Aorta (tissue), 5 donors: ENCODE data around the gene KRT15. TPM values are rescaled to one million over a fixed set of nuclear protein-coding genes. Genes with fewer than 3 reads are reported as not detected.

ENCODE experiments used
- ATAC-seq: fragments of 200-7000 bp; cut with Tn5 transposase; one replicate; pipeline ENCODE4 v1.9.1; 2022; ENCODE audit warnings: moderate library complexity; ENCODE audit not compliant: low FRiP score
- DNase-seq, 2 donors: peaks; one replicate each; pipeline ENCODE4 v3.0.0-alpha.2; 2020
- H3K27ac ChIP-seq, 2 donors: one replicate each; pipeline ENCODE4 v1.5.1; 2013; ENCODE audit warnings: low read length in 2 of 2, mild to moderate bottlenecking in 2 of 2, moderate library complexity in 2 of 2, control low read depth in 1 of 2, inconsistent platforms in 1 of 2, low read depth in 1 of 2
- H3K27me3 ChIP-seq, 2 donors: one replicate each; pipeline ENCODE4 v1.6.1; 2013; ENCODE audit warnings: control low read depth in 1 of 2, low read length in 1 of 2, mild to moderate bottlenecking in 1 of 2, moderate library complexity in 1 of 2; ENCODE audit not compliant: insufficient read depth in 2 of 2, control insufficient read depth in 1 of 2
- H3K36me3 ChIP-seq, 2 donors: one replicate each; pipeline ENCODE4 v1.6.1; 2013; ENCODE audit warnings: control low read depth in 1 of 2, low read length in 1 of 2, mild to moderate bottlenecking in 1 of 2; ENCODE audit not compliant: insufficient read depth in 2 of 2, control insufficient read depth in 1 of 2
- H3K4me1 ChIP-seq, 2 donors: one replicate each; pipeline ENCODE4 v1.6.1; 2013; ENCODE audit warnings: low read length in 2 of 2, control low read depth in 1 of 2, mild to moderate bottlenecking in 1 of 2, moderate library complexity in 1 of 2; ENCODE audit not compliant: insufficient read depth in 2 of 2, control insufficient read depth in 1 of 2
- H3K4me3 ChIP-seq, 2 donors: one replicate each; pipeline ENCODE4 v1.5.1; 2013; ENCODE audit warnings: low read length in 2 of 2, control low read depth in 1 of 2, mild to moderate bottlenecking in 1 of 2
- H3K9me3 ChIP-seq: one replicate; pipeline ENCODE4 v1.6.1; 2013; ENCODE audit warnings: mild to moderate bottlenecking, low read length; ENCODE audit not compliant: control insufficient read depth
- WGBS, 2 donors: extraction: QIAGEN DNeasy Blood & Tissue Kit; methylation state at CpG; one replicate each; pipeline ENCODE4 v1.1.7; 2013; 5-methylcytosine and 5-hydroxymethylcytosine counted together
- intact Hi-C, 2 donors: fragments of 100-400 bp; cut with DNase I; formaldehyde crosslinking; loops; one replicate each; pipeline versions ENCODE4 v1.14.2 to v1.15.0; 2022
- polyA plus RNA-seq, 2 donors: library from polyadenylated mRNA; stranded (reverse); fragments of 200-250 nt; gene quantifications; one replicate each; pipeline ENCODE4 v1.2.3, GENCODE V29; 2013
- total RNA-seq, 2 donors: library from RNA; stranded (reverse); fragmentation: NEBNext Ultra II Directional; extraction: Animal tissue kit (Norgen Biotek cat#: 25700); gene quantifications; one replicate each; pipeline ENCODE4 v1.2.1, GENCODE V29; 2021
- donor health status: healthy with polysubstance abuse.
- donor health status: Bipolar disorder and iron deficiency.
- donor health status: DM: no; HTN: no; CAD: no.
- donor health status: DM: no; HTN: no; CAD: no.
- donor health status: DM: yes; HTN: yes; CAD: no.

KRT15 gene
- total and polyA plus RNA-seq, 4 donors: 0.56 to 1.9 TPM; not detected in 2

DNA sequence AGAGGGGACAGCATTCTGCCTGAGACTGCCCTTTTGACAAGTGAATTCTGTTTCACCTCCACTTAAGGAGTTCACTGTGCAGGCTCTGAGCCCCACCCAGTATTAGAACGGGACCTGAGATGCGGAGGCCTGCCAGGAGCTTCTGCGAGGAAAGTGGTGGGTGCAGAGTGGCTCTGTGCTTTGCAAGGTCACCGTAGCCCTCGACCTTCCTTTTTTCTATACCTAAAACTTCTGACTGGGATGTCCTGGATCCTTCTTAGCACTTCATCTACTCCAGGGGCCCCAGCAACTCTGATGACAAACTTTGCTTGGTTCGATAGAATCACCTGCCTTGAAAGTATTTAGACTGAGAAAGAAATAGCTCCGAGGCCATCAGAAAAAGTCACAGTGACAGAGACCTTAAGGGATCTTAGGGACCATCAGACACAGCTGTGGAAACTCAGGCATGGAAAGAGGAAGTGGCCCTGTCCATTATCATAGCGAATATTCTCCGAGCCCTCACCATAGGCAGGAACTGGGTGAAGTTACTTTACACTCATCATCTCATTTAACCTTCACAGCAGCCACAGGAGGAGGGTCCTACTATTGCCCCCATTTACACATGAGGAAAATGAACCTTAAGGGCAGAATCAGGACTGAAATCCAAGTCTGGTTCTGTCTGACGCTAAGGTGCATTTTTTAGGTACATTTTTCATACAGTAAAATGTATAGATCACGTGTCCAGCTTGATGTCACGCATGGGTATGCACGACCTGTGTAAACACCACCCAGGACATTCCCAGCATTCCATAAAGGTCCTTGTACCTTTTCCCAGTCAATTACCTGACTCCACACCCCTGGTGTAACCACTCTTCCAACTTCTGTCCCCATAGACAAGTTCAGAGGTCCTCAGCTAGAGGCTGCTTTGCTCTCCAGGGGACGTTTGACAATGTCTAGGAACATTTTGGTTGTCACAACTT, 12.6 kb downstream of the KRT15 start:
- H3K9me3 ChIP-seq: no peaks in the 10 kb centered on the region
- intact Hi-C loops: no loop called here
- no peaks in the 10 kb centered on the region for H3K4me1 ChIP-seq
- H3K27me3 ChIP-seq: no peaks in the 10 kb centered on the region
- H3K27ac ChIP-seq: no peak overlapping the region
- WGBS, 2 donors: 81 to 86% methylated on average over 14 of the region's 14 CpGs
- H3K36me3 ChIP-seq: no peaks in the 10 kb centered on the region
- no peak overlapping the region for H3K4me3 ChIP-seq
- DNase-seq (no peak), ATAC-seq (no peak)

DNA sequence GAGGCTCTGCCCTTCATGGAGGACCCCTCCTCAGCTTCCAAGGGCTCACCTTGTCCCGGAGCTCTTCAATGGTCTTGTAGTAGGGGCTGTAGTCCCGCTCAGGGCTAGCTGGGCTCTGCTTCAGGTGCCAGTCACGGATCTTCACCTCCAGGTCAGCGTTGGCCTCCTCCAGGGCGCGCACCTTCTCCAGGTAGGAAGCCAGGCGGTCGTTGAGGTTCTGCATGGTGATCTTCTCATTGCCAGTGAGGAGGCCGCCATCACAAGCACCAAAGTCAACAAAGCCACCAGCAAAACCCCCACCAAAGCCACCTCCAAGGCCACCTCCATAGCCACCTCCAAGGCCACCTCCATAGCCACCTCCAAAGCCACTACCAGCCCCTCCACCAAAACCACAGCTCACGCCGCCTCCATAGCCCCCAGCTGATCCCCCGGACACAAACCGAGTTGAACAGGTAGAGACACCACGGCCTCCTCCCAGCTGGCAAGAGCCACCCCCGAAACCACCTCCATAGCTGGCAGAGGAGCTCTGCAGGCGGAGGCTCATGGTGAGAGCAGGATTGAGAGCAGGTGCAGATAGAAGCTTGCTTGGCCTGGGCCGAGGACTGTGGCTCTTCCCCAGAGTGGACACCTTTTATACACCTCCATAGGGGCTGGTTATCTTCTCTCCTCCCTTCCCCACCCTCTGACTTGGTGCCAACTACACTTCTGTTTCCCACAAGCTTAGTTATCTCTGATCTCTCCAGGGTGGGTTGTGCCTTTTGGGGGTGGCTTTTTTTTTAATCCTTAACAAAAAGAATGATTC, 13.5 kb downstream of the KRT15 start, which contains the start of gene KRT13:
TSS of gene KRT13 (minus strand) at position 606 of the 802 bp plus-strand sequence. CDS start at position 544, 62 bp downstream.
- no peak within 1 kb of the TSS for H3K27ac ChIP-seq
- H3K36me3 ChIP-seq: no peaks in the 10 kb centered on the region
- no peaks in the 10 kb centered on the region for H3K9me3 ChIP-seq
- ATAC-seq: no peak
- no peaks in the 10 kb centered on the region for H3K4me1 ChIP-seq
- no peak for DNase-seq
- no peak within 1 kb of the TSS for H3K4me3 ChIP-seq
- H3K27me3 ChIP-seq: no peaks in the 10 kb centered on the region
- 89 to 91% methylated on average over 17 of the region's 17 CpGs for WGBS, 2 donors
- intact Hi-C loops: no loop called here

GRCh38 chr17:41504246-41504977, 14.3 kb downstream of the KRT15 start:
- intact Hi-C loops: no loop called here
- no peaks in the 10 kb centered on the region for H3K36me3 ChIP-seq
- no peaks in the 10 kb centered on the region for H3K4me1 ChIP-seq
- no peak overlapping the region for H3K4me3 ChIP-seq
- no peak for ATAC-seq
- no peak overlapping the region for H3K27ac ChIP-seq
- no peak for DNase-seq
- no peaks in the 10 kb centered on the region for H3K9me3 ChIP-seq
- WGBS, 2 donors: 50 to 59% methylated on average over 8 of the region's 8 CpGs
- no peaks in the 10 kb centered on the region for H3K27me3 ChIP-seq

GRCh38 chr17:41503202-41503601, 15.5 kb downstream of the KRT15 start:
- Histone ChIP-seq H3K27me3 (no peaks in the 10 kb centered on the region), H3K4me1 (no peaks in the 10 kb centered on the region), H3K9me3 (no peaks in the 10 kb centered on the region), H3K4me3 (no peak overlapping the region), H3K27ac (no peak overlapping the region), H3K36me3 (no peaks in the 10 kb centered on the region)
- WGBS, 2 donors: 65 to 69% methylated on average over 9 of the region's 9 CpGs
- DNase-seq (no peak), ATAC-seq (no peak)
- intact Hi-C loops: no loop called here

GRCh38 chr17:41500131-41500911, 18.4 kb downstream of the KRT15 start:
- no peaks in the 10 kb centered on the region for H3K27me3 ChIP-seq
- DNase-seq: no peak
- no peak overlapping the region for H3K27ac ChIP-seq
- H3K4me3 ChIP-seq: no peak overlapping the region
- no peaks in the 10 kb centered on the region for H3K4me1 ChIP-seq
- intact Hi-C loops: no loop called here
- ATAC-seq: no peak
- no peaks in the 10 kb centered on the region for H3K9me3 ChIP-seq
- no peaks in the 10 kb centered on the region for H3K36me3 ChIP-seq
- WGBS, 2 donors: 77% methylated on average over 15 of the region's 15 CpGs

DNA sequence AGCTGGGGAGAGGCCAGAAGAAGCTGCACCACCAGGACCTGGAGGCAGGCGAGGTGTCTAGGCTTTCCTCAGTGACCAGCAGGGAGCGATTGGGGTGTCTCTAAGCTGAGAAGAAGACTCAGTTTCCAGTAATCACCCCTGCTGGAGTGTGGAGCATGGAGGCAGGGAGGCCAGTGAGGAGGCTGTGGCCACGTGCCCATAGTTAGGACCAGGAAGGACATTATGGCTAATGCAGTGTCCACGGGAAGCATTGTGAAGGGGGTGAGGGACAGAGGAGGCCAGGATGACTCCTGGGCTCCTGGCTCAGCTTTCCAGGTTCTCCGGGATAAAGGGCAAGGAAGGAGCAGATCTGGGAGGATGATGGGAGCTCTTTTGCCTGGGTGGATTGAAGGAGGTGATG, 19.0 kb downstream of the KRT15 start:
- Histone ChIP-seq H3K27me3 (no peaks in the 10 kb centered on the region), H3K4me3 (no peak overlapping the region), H3K4me1 (no peaks in the 10 kb centered on the region), H3K9me3 (no peaks in the 10 kb centered on the region), H3K27ac (no peak overlapping the region), H3K36me3 (no peaks in the 10 kb centered on the region)
- intact Hi-C loops: no loop called here
- 85 to 87% methylated on average over 5 of the region's 5 CpGs for WGBS, 2 donors
- no peak for ATAC-seq
- no peak for DNase-seq

DNA sequence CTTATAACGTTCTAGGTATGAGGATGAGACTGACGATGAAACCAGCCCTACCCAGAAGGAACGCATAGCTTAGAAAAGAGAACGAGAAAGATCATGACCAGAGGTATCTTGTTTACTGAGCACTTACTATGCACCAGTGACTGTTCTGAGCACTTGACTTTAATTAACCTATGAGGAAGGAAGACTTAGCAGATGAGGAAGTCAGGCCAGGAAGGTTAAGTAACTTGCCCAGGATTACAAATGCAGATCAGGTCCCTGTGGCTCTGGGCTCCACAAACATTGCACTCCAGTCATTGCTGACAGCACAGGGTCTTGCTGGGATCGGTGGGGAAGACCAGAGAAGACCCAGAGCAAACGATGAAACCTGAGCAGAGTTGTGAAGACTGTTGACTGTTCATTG, 20.4 kb downstream of the KRT15 start:
- intact Hi-C loops: no loop called here
- no peak for ATAC-seq
- no peak for DNase-seq
- no peaks in the 10 kb centered on the region for H3K9me3 ChIP-seq
- no peaks in the 10 kb centered on the region for H3K27me3 ChIP-seq
- no peak overlapping the region for H3K4me3 ChIP-seq
- H3K36me3 ChIP-seq: no peaks in the 10 kb centered on the region
- H3K27ac ChIP-seq: no peak overlapping the region
- no peaks in the 10 kb centered on the region for H3K4me1 ChIP-seq
- 76 to 84% methylated on average over 6 of the region's 6 CpGs for WGBS, 2 donors
